WTC11 (cell line): ENCODE data around the gene HINFP.

ENCODE experiments used
- CREB1 ChIP-seq: sonication (generic); formaldehyde crosslinking; IDR thresholded peaks from 2 replicates; pipeline ENCODE4 v1.8.0; 2023; ENCODE audit warnings: mild to moderate bottlenecking, missing genetic modification reagents
- CREM ChIP-seq: sonication (generic); formaldehyde crosslinking; IDR thresholded peaks from 2 replicates; pipeline ENCODE4 v1.8.1; 2022; ENCODE audit warnings: mild to moderate bottlenecking, missing genetic modification reagents, moderate library complexity
- ELF4 ChIP-seq: sonication (generic); formaldehyde crosslinking; IDR thresholded peaks from 2 replicates; pipeline ENCODE4 v1.8.1; 2022; ENCODE audit warnings: low read depth, mild to moderate bottlenecking, moderate library complexity, missing genetic modification reagents
- TF ChIP-seq, protein P1 (sequence below): sonication (generic); formaldehyde crosslinking; IDR thresholded peaks from 2 replicates; pipeline ENCODE4 v1.8.0; 2023; ENCODE audit warnings: missing genetic modification reagents, mild to moderate bottlenecking, borderline replicate concordance
- TF ChIP-seq, protein P2 (sequence below): fragments of 200-600 bp; IDR thresholded peaks from 2 replicates; pipeline ENCODE4 v1.8.0; 2022; ENCODE audit warnings: antibody characterized with exemption

DNA sequence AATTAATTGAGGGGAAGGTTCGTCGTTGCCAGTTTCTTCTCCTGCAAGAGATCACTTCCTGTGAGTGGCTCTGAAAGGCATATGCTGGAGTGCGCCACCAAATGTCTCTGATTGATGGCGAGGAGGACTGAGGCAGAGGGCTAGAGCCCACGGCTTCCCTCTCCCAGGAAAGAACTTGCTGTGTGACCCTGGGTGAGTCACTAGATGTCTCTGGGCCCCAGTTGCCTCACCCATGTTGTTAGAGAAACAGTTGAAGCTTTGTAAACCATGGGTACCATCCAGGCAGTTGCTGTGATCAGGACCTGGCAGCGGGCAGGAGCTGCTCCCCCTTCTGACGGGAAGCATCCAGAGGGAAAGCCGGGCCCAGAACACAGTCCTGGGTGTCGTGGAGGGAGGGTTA lies 30.7 kb downstream of the HINFP start:
- no peak for TF ChIP-seq CREM (CRISPR knock-in tag)
- TF ChIP-seq, protein P1, sequence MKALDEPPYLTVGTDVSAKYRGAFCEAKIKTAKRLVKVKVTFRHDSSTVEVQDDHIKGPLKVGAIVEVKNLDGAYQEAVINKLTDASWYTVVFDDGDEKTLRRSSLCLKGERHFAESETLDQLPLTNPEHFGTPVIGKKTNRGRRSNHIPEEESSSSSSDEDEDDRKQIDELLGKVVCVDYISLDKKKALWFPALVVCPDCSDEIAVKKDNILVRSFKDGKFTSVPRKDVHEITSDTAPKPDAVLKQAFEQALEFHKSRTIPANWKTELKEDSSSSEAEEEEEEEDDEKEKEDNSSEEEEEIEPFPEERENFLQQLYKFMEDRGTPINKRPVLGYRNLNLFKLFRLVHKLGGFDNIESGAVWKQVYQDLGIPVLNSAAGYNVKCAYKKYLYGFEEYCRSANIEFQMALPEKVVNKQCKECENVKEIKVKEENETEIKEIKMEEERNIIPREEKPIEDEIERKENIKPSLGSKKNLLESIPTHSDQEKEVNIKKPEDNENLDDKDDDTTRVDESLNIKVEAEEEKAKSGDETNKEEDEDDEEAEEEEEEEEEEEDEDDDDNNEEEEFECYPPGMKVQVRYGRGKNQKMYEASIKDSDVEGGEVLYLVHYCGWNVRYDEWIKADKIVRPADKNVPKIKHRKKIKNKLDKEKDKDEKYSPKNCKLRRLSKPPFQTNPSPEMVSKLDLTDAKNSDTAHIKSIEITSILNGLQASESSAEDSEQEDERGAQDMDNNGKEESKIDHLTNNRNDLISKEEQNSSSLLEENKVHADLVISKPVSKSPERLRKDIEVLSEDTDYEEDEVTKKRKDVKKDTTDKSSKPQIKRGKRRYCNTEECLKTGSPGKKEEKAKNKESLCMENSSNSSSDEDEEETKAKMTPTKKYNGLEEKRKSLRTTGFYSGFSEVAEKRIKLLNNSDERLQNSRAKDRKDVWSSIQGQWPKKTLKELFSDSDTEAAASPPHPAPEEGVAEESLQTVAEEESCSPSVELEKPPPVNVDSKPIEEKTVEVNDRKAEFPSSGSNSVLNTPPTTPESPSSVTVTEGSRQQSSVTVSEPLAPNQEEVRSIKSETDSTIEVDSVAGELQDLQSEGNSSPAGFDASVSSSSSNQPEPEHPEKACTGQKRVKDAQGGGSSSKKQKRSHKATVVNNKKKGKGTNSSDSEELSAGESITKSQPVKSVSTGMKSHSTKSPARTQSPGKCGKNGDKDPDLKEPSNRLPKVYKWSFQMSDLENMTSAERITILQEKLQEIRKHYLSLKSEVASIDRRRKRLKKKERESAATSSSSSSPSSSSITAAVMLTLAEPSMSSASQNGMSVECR (CRISPR knock-in tag): no peak
- TF ChIP-seq, protein P2, sequence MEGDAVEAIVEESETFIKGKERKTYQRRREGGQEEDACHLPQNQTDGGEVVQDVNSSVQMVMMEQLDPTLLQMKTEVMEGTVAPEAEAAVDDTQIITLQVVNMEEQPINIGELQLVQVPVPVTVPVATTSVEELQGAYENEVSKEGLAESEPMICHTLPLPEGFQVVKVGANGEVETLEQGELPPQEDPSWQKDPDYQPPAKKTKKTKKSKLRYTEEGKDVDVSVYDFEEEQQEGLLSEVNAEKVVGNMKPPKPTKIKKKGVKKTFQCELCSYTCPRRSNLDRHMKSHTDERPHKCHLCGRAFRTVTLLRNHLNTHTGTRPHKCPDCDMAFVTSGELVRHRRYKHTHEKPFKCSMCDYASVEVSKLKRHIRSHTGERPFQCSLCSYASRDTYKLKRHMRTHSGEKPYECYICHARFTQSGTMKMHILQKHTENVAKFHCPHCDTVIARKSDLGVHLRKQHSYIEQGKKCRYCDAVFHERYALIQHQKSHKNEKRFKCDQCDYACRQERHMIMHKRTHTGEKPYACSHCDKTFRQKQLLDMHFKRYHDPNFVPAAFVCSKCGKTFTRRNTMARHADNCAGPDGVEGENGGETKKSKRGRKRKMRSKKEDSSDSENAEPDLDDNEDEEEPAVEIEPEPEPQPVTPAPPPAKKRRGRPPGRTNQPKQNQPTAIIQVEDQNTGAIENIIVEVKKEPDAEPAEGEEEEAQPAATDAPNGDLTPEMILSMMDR: no peak
- TF ChIP-seq CREB1 (CRISPR knock-in tag): no peak
- TF ChIP-seq ELF4 (CRISPR knock-in tag): no peak
